GM21737 (cell line): Measurements from ENCODE around the gene ZNF862.
A peak's percentile ranks its signal among the peaks of the same experiment; 100 is the strongest.

Experiments
- ATAC-seq: cut with Tn5 transposase; IDR thresholded peaks from one replicate; pipeline ENCODE4 v1.9.1; 2021; ENCODE audit warnings: mild to moderate bottlenecking, moderate library complexity; ENCODE audit not compliant: unreplicated experiment

The ZNF862 gene

GRCh38 chr7:149843566-149843965 lies 5.4 kb downstream of the ZNF862 start:
- ATAC-seq: no peak

GRCh38 chr7:149844445-149844844 lies 6.3 kb downstream of the ZNF862 start:
- no peak for ATAC-seq

- no peak for ATAC-seq
These were observed 7.2 kb downstream of the ZNF862 start for GRCh38 chr7:149845257-149845980.

- ATAC-seq: no peak
These were observed 7.8 kb downstream of the ZNF862 start for GRCh38 chr7:149846021-149846420.

- peak; percentile 78 for ATAC-seq
These were observed 8.4 kb downstream of the ZNF862 start for GRCh38 chr7:149846436-149847046.

GRCh38 chr7:149849174-149849573 lies 11.0 kb downstream of the ZNF862 start:
- no peak for ATAC-seq

GRCh38 chr7:149850007-149850594 lies 11.9 kb downstream of the ZNF862 start:
- no peak for ATAC-seq

- no peak for ATAC-seq
These were observed 12.5 kb downstream of the ZNF862 start for GRCh38 chr7:149850716-149851115.

- no peak for ATAC-seq
These were observed 13.3 kb downstream of the ZNF862 start for GRCh38 chr7:149851449-149851848.

- no peak for ATAC-seq
These were observed 15.0 kb downstream of the ZNF862 start for GRCh38 chr7:149853157-149853556.

GRCh38 chr7:149854611-149855360 lies 16.6 kb downstream of the ZNF862 start:
- ATAC-seq: no peak

- ATAC-seq: no peak
These were observed 17.5 kb downstream of the ZNF862 start for GRCh38 chr7:149855361-149856305.

GRCh38 chr7:149856583-149856982 lies 18.4 kb downstream of the ZNF862 start:
- ATAC-seq: no peak

- no peak for ATAC-seq
These were observed 21.2 kb downstream of the ZNF862 start for GRCh38 chr7:149859369-149859768.

GRCh38 chr7:149859876-149860275 lies 21.7 kb downstream of the ZNF862 start:
- no peak for ATAC-seq

GRCh38 chr7:149860821-149861727 lies 22.9 kb downstream of the ZNF862 start:
- ATAC-seq: no peak

GRCh38 chr7:149861728-149862045 lies 23.5 kb downstream of the ZNF862 start:
- ATAC-seq: no peak

- no peak for ATAC-seq
These were observed 24.0 kb downstream of the ZNF862 start for GRCh38 chr7:149862156-149862555.

GRCh38 chr7:149863500-149863899 lies 25.3 kb downstream of the ZNF862 start:
- no peak for ATAC-seq

GRCh38 chr7:149864023-149864422 lies 25.8 kb downstream of the ZNF862 start:
- ATAC-seq: no peak
